Stimulated activated naive CD8-positive, alpha-beta T cell treated with anti-CD3 and anti-CD28 coated beads, Interleukin-15, Interleukin-2, amounts not matched to agents 100 U/mL and 50 U/mL, for 24 hours (primary cell): ENCODE measurements around the gene SLC7A1.

Experiments used
- ATAC-seq: fragments of 150-1000 bp; cut with Tn5 transposase; one replicate; pipeline ENCODE4 v1.10.0; 2021
- DNase-seq: peaks from one replicate; pipeline ENCODE4 v3.0.0; 2021

Gene SLC7A1

DNA sequence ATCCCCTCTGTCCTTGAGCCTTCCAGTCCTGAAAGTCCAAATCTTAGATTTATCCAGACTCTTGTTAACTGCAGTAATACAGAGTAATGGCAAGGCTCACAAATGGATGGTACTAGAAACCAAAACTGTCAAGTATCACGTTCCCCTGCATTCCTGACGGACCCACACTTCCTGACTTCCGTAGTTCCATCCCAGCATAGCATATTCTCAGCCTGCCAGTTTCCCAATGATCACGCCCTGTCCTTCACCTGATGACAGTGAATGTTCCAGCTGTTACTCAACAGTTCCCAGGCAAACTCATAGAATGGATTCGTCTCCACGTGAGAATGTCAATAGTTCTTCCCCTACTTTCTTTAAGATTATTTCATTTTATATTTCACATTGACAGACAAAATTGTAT lies 33.6 kb downstream of the SLC7A1 start:
- DNase-seq (no peak), ATAC-seq (no peak)

DNA sequence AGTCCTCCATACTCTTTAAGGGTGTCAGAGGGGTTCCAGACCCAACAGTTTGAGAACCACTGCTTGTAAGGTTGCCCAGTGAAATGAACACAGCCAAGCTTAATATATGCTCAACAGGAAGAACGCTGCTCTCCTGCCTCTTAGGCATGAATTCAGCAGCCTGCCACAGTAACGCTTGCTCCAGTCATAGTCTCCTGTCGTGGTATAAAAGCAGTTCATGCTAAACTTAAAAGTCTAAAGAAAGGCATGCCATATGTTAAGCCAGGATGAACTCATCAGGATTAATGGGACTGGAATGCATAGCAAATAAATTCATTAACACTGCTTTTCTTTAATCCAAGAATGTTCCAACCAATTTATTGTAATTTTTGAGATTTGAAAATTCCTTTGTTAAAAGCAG lies 38.7 kb downstream of the SLC7A1 start:
- no peak for DNase-seq
- ATAC-seq = no peak

DNA sequence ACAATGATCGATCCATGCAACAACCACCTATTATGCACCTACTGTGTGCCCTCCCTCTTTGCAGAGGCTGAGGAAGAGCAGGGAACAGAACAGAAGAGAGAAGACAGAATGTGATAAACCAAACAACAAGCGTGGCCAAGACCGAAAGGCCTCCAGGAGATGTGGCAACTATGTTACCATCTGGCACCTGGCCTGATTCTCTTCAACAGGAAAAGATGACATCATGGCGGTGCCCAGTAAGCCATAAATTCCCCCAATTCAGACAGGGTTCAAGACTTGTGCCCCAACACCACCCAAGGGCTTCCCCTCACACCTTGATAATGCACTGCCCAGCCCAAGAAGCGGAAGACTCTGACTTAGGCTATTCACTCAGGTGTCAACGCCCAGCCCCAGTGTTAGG lies 44.3 kb downstream of the SLC7A1 start:
- DNase-seq (no peak), ATAC-seq (no peak)

DNA sequence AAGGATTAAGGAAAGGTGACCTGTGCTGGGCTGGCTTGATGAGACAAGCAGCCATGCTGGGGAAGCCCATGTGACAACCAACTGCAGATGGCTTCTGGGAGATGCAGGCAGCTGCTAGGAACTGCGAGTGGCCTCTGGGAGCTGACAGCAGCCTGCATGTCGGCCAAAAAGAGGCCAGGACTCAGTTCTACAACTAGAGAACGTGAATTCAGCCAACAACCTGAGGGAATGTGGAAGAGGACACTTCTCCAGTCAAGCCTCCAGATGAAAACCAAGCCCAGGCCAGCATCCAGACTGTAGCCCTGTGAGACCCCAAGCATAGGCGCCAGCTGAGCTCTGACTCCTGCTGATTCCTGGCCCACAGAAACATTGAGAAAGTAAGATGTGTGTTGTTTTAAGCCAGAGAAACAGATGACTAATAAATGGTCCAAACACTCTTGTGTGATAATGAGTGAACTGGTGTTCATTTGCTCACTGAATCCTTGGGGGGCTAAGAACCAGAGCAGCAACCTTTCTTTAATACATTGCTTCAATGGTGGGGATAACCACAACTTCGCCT lies 45.0 kb downstream of the SLC7A1 start:
- DNase-seq = no peak
- ATAC-seq = no peak

DNA sequence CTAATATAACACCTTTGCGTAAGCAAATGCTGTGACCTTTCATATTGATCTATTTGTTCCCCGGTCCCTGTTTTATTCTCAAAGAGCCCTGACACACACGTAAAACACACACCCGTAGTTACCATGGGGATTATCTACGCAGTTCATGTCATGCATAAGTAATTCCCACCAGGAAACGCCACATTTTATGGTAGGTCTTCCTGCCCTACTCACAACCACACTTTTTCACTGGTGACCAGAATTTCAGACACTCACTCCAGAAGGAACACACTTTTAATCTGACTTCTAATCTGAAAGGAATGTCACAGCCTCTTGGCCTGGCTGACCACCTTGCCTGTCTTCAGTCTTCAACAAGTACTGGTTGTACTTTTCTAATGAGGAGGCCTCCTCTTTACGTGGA lies 46.8 kb downstream of the SLC7A1 start:
- no peak for DNase-seq
- no peak for ATAC-seq

DNA sequence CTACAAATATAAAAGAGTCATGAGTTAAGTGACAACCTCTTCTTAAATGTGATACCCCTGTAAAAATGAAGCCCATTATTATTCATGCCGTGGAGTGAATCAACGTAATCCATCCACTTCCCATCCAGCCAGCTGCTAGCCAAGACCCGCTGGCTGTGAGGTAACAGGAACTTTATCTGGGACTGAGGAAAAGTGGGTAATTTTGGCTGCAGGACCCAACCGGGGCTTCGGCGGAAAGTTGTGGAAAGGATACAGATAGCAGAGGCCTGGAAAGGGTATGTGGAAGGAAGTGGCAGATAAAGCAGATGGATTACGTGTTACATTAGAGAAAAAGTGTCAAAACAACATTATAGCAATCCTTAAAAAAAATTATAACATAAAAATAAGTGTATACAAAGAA lies 48.3 kb downstream of the SLC7A1 start:
- no peak for DNase-seq
- no peak for ATAC-seq

DNA sequence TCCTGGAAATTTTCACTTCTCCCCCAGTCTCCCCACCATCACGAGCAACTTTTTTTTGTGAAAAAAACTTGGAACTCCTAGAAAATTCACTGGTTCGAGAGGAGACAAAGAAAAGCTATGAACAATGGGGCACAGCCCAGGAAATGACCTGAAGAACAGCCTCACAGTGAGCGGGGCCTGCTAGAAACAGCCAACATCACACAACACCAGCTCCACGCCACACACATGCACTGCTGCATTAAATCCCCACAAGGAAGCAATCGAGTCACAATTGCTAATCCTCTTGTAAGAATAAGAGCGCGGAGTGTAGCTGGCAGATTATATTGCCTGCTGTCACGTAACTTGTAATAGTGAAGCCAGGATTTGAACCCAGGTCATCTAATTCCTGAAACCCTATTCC lies 48.8 kb downstream of the SLC7A1 start:
- ATAC-seq (no peak), DNase-seq (no peak)

DNA sequence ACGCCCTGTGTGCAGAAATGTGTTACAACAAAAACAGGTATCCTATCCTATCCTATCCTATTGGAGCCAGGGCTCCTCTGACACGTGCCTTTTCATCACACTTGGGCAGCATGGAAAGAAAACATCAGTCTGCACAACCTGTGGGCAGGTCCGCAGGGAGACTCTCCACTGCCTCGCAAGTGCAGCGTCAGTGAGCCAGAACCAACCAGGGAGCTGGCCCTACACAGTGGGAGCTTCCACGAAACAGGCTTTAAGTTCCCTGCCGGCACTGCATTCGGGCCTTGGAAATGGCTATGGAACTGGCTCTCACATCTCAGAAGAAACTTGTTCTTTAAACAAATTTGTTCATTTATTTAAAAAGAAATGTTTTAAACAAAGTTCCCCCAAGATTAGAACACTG lies 49.5 kb downstream of the SLC7A1 start:
- DNase-seq = no peak
- ATAC-seq = no peak

DNA sequence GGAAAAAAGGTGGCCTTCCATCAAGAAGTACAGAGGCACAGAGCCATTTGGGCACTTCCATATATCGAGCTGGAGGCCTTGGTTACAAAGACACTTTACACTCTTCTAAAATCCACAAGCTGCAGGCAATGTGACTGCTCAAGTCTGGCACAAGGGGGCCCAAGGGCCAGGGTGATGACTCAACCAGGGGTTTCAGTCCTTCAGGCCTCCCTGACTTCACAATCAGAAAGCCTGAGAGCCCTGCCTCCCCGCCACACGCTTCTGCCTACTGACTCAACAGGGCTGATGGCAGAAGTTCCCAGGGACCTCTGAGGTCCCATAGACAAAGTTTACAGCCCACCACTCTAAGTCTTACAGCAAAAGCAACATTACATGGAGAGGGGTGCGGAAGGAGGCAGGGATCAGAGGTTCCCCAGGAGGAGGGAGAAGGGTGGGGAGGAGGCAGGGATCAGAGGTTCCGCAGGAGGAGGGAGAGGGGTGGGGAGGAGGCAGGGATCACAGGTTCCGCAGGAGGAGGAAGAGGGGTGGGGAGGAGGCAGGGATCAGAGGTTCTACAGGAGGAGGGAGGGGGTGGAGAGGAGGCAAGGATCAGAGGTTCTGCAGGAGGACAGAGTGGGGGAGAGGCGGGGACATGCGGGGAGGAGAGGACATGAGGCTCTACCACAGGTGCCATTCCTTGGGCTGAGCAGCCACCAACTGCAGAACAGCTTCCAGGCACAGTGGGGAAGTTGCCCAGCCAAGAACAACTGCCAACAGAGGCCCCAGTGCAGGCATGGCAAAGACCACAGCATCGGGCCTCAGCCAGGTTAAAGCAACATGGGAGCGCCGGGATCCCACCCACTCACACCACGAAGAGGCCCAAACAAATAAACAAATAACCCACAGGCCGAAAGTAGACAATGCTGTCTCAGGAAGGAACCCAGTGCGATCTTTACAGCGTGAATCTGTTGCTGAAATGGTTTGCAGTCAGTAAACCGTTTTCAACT lies 52.0 kb downstream of the SLC7A1 start:
- DNase-seq = peak; percentile 69
- peak; percentile 95 for ATAC-seq

DNA sequence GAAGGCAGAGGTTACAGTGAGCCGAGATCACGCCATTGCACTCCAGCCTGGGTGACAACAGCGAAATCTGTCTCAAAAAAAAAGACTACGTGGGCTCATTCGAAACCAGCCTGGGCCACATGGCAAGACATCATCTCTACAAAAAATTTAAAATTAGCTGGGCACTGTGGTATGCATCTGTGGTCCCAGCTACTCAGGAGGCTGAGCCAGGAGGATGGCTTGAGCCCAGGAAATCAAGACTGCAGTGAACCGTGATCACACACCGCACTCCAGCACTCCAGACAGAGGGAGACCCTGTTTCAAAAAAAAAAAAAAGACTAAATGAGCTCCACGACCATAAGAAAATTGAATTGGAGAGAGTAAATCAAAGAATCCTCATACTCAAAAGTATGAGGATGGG lies 53.1 kb downstream of the SLC7A1 start:
- ATAC-seq = no peak
- no peak for DNase-seq

DNA sequence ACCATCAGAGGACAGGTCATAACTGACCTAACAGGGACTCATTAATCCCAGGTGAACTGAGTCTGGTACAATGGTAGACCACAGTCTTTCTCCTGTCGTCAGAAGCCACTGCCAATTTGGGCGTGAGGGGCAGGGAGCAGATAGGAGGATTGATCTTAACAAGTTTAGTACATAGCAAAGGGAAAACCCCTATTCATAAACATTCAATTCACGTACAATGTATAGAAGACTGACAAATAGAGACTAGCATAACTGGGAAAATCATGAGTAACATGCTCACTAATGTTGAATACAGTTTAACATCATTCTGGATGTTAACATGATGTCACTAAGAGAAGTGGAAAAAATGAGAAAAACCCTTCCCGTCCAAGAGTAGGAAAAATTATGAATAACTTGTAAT lies 54.1 kb downstream of the SLC7A1 start:
- ATAC-seq (peak; percentile 74), DNase-seq (no peak)

DNA sequence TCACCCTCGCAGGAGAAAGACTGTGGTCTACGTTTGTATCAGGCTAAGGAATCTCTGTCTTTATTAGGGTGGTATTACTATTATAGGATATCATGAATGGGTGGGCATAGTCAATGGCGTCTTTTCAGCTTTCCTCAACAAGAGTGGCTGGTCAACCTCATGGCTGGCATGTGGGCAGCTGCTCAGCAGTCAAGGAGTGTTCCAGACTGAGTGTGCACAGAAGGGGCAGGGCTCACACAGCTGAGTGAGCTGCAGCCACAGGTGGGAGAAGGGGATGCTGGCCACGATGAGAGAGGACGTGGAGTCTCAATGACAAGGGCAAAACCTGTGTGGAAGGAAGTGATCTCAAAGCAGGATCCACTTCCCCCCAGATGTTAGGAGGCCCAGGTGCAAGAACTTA lies 54.7 kb downstream of the SLC7A1 start:
- ATAC-seq (no peak), DNase-seq (no peak)

DNA sequence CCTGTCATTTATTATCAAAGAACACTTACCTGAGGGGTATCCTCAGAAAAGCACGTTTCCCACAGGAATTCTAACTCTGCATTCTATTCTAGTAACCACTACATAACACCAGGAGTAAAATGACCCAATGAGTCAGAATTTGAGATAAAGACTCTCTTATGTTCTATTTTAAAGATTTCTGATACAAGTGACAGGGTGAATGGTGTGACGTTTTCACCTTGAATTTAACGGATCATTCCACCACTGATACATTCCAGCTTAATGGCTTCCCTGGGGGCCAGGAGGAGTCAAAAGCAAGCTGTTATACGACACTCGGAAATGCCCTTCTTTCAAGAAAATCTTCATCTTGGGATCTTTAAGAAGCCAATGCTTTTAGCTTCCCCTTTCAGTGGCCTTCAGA lies 55.2 kb downstream of the SLC7A1 start:
- DNase-seq (no peak), ATAC-seq (no peak)

DNA sequence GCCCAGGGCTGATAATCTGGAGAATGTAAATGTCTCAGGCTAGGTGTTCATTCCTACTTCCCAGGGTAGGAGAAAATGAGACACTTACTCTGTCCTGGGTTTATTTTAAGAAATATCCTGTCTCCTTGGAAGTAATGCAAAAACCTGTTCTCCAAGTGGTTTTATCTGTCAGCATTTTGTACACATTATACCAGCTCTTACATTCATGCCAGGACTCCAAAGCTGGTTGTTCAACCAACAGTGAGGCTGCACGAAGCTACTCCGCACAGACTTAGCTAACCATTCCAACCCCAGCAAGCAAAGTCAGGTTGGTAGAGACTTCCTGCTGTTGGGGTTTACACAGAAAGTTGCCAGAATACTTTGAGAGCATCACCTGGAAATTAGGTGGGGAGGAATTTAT lies 55.6 kb downstream of the SLC7A1 start:
- no peak for ATAC-seq
- DNase-seq = no peak

DNA sequence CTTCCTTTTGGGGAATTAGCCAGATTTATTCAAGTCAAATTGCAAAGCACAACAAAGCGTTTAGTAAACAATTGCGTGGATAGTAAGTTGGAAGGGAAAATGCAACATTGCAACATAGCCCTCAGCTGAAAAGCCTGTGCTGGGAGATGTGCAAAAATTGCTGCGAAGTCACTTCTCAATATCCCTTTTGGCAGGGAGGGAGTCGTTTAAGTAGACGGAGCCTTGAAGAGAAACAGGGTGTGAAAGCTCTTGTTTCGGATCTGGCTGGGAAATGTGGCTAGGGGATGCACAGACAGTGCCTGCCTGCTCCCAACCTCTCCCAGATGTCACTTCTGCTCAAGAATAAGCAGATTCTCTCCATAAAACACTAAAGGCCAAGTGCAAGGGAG lies 56.8 kb downstream of the SLC7A1 start:
- ATAC-seq (no peak), DNase-seq (no peak)

DNA sequence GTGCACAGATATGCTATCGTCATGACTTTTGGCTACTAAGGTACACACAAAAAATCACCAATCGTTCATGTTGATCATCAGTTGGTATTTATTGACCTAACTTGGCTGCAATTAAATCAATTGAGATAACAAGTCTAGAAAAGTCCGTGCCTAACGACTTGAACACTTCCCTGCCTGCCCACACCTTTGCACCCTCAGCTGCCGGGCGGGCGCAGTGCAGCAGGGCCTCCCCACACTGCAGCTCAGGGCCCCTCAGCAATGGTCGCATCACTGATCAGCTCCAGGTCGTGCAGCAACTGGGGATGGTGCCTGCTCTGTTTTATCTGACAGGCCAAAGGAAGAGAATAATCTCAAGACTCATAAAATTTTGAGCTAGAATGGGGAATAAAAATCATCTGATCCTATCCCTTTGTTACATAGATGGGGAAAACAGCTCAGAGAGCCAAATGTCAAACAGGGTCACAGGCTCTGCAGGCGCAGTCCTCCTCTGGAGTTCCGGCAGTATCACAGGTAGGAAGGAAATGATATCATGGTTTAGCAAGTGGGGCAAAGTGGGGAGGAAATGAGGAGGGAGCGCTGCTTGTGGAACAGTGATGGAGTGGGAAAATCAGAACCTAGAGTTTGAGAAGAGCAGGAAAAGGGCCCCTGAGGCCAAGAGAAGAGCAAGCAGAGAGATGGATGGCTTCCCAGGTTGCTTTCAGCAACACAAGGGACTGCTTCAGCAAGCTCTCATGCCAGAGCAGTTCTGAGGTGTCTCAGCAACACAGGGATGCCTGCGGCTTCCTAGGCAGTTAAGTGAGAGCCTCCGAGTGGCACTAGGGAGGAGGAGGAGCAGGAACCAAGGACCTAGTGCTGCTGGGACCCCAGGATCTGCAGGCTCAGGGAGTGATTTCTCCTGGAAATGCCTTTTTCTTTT lies 57.5 kb downstream of the SLC7A1 start:
- ATAC-seq (no peak), DNase-seq (no peak)

DNA sequence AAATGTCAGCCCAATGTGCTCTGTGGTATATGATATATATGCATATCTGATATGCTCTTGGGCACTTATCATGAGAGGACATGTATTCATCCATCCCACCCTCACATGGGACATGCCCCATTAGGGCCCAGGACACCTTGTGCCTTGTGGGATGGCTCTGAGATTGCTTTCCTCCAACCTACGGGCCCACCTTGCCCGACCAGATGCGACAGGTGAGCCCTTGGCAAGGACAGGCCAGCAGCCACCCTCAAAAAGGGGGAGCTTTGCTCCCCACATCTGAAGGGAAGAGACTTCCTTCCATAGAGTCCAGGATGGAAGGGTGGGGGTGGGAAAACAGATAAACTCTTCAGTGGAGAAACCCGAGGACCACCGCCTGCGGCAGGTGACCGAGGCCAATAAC lies 58.6 kb downstream of the SLC7A1 start:
- DNase-seq (no peak), ATAC-seq (no peak)

DNA sequence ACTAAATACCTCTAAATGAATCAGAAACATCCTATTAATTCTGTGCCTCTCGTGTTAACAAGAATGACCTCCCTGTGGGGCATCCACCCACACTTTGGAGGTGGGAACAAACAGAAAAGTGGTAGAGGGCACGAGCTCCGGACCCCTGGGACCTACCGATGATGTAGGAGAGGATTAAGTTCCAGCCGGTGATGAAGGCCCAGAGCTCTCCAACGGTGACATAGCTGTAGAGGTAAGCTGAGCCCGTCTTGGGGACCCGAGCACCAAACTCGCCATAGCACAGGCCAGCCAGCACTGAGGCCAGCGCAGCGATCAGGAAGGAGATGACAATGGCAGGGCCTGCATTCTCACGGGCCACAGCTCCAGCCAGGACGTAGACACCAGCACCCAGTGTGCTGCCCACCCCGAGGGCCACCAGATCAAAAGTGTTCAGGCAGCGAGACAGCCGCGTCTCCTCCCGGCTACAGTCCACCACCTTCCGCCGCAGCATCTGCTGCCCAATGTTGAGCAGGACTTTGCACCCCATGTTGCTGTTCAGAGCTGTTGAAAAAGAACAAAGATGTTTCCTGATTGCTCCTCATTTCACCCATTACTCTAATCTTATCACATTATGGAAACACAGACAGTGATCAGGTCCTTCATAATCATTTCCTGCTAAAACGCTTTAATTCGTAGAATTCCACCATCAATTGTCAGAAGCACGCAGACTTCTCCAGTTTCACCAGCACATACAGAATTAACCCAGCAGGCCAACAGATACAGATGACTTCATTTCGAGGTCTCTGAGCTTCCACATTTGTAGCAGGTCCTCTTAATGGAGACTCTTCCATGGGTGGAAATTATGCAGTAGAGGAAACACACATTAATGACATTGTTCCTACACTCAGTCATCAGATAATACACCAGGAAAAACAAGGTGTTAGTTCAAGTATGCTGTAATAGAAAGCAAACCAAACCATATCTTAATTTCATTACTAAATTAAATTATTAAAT lies 59.5 kb downstream of the SLC7A1 start:
- ATAC-seq (no peak), DNase-seq (no peak)

DNA sequence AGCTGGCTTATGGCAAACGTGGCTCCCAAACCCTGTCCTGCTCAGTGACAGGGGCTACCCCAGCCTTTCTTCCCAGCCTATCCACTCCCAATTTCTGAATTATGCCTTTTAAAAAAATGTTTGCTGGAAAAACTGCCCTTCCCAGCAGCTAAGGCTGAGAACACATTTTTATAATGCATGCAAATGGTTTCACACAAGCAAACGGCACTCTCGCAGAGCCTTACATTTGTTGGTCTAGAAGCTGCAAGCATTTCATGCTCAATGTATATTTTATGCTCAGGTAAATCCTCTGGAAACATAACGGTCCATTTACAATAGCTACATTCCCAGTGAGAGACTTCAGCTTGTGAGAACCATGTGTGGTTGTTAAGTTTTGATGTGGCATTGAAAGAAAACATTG lies 61.4 kb downstream of the SLC7A1 start:
- no peak for DNase-seq

DNA sequence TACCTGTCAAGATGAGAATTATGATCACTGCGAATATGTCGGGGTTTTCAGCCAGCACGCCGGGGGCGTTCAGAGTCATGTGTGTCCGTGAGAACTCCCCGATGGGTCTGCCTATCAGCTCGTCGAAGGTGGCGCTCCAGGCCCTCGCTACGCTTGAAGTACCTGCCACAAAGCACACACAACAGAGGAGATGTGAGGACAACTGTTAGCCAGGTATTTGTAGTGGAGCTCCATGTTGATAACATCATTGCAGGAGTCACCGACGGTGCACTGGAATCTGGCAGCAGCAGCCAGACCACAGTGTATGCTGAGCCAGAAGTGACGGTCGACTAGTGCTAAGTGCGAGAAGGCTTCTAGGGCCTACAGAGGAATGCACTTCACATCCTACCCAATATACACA lies 62.7 kb downstream of the SLC7A1 start:
- ATAC-seq (no peak), DNase-seq (no peak)

More for the DNA sequence above, 61.4 kb downstream of the SLC7A1 start:
- no peak for ATAC-seq

DNA sequence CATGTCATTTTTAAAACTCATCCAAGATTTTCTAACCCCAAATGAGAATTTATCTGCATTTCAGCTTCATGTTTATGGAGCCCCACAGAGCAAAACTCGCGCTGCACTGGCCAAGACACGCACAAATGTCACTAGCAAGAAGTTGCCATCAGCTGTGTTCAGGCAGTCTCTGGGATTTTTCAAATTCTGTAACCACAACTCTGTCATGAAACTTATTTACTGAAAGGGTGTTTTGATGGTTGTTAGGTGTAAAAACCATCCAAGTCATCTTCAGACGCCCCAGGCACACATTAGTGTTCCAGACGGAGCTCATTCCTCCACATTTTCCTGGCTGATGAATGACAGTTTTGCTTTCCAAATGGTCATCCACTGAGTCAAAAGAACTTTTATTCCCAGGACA lies 63.4 kb downstream of the SLC7A1 start:
- no peak for DNase-seq
- no peak for ATAC-seq

DNA sequence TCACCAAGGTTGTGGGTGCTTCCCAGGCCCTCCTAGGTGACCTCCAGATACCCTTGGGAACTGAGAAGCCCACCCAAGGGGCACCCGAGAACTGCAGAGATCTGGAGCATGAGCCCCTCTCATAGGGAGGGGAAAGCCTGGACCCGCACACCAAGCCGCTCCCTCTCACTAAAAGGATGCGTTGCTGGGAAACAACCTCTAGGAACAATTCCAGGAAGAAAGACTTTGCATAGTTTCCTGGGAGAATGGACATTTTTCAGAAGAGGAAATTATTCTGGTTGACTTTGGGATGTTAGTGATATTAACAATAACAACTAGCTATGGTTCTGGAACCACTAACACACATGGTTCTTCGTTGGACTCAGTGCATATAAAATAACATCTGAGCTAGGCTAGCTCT lies 64.6 kb downstream of the SLC7A1 start:
- DNase-seq = no peak
- no peak for ATAC-seq
